HCT116 (cell line): ENCODE data around the gene SUFU. TPM values are rescaled to one million over a fixed set of nuclear protein-coding genes. Genes with fewer than 3 reads are reported as not detected.

Source experiments
- ATAC-seq: fragments of 200-7000 bp; cut with Tn5 transposase; 2 replicates; pipeline ENCODE4 v1.9.1; 2020; ENCODE audit warnings: mild to moderate bottlenecking, moderate library complexity
- BruUV-seq: library from RNA; stranded (reverse); fragments of 400-500 nt; replicated peaks from 2 replicates; lab custom pipeline; 2021; lab: Mats Ljungman, UMichigan
- CTCF ChIA-PET: fragments of 300-600 bp; sonication (Branson Sonifier 250); formaldehyde crosslinking; loops from one replicate; lab custom pipeline; 2021; ENCODE audit warnings: antibody characterized with exemption; lab: Charles Lee
- POLR2A ChIA-PET: fragments of 300-600, 350-600 bp; sonication (Branson Sonifier 250); formaldehyde crosslinking; loops from one replicate; lab custom pipeline; 2021; ENCODE audit warnings: antibody characterized with exemption; lab: Charles Lee
- RAD21 ChIA-PET, 2 experiments: fragments of 300-600 bp; sonication (Branson Sonifier 250); formaldehyde crosslinking; loops; one replicate each; lab custom pipeline; 2023; ENCODE audit warnings: low total read pairs in 2 of 2; ENCODE audit not compliant: uncharacterized antibody in 2 of 2, unreplicated experiment in 2 of 2, low non-redundant PET in 1 of 2; lab: Charles Lee
- DNase-seq: peaks from one replicate; pipeline ENCODE4 v3.0.0-alpha.2; 2010; ENCODE audit warnings: low read depth, low spot score
- H2AFZ ChIP-seq: fragments of 200-600 bp; shearing (Covaris generic), sonication (generic); 2 replicates; pipeline ENCODE4 v1.6.1; 2017; ENCODE audit warnings: low read depth, mixed run types, mixed read lengths, antibody characterized with exemption, low read length; ENCODE audit not compliant: poor library complexity, severe bottlenecking
- H3K27ac ChIP-seq: 2 replicates; pipeline ENCODE4 v1.5.1; 2012; ENCODE audit warnings: low read depth, low read length
- H3K27me3 ChIP-seq: fragments of 200-600 bp; sonication (generic); 2 replicates; pipeline ENCODE4 v1.6.1; 2016; ENCODE audit warnings: mixed run types, low read length, mixed read lengths; ENCODE audit not compliant: insufficient read depth
- H3K36me3 ChIP-seq, 2 experiments: fragments of 200-500 bp in 1 of 2; fragments of 200-600 bp in 1 of 2; sonication (Bioruptor generic) in 1 of 2; sonication (generic) in 1 of 2; 2 replicates each; pipeline versions ENCODE4 v1.5.1 to v1.6.1; 2014 to 2016; ENCODE audit warnings: low read length in 2 of 2, inconsistent platforms in 1 of 2, mixed read lengths in 1 of 2, mixed run types in 1 of 2; ENCODE audit not compliant: insufficient read depth in 2 of 2, control insufficient read depth in 1 of 2
- H3K4me1 ChIP-seq, 2 experiments: fragments of 200-600 bp in 1 of 2; sonication (generic) in 1 of 2; 2 replicates each; pipeline versions ENCODE4 v1.5.1 to v1.6.1; 2012 to 2017; ENCODE audit warnings: low read length in 2 of 2, inconsistent platforms in 1 of 2, mild to moderate bottlenecking in 1 of 2, mixed read lengths in 1 of 2, mixed run types in 1 of 2, moderate library complexity in 1 of 2; ENCODE audit not compliant: insufficient read depth in 2 of 2, control insufficient read depth in 1 of 2
- H3K4me2 ChIP-seq: fragments of 200-600 bp; sonication (generic); 2 replicates; pipeline ENCODE4 v1.6.1; 2017; ENCODE audit warnings: mixed run types, low read length, mixed read lengths
- H3K4me3 ChIP-seq, 2 experiments: fragments of 200-600 bp in 1 of 2; sonication (generic) in 1 of 2; replicated peaks in 1 of 2; 2 replicates each; pipeline ENCODE4 v1.5.1; 2011 to 2016; ENCODE audit warnings: low read length in 2 of 2, control low read depth in 1 of 2, low read depth in 1 of 2, mild to moderate bottlenecking in 1 of 2, mixed read lengths in 1 of 2, mixed run types in 1 of 2
- H3K79me2 ChIP-seq: fragments of 200-600 bp; sonication (generic); 2 replicates; pipeline ENCODE4 v1.6.1; 2017; ENCODE audit warnings: mild to moderate bottlenecking, mixed run types, low read length, moderate library complexity, mixed read lengths; ENCODE audit not compliant: insufficient read depth
- H3K9ac ChIP-seq: fragments of 200-600 bp; sonication (generic); 2 replicates; pipeline ENCODE4 v1.6.1; 2016; ENCODE audit warnings: low read length, mixed read lengths
- H3K9me2 ChIP-seq: fragments of 200-600 bp; sonication (generic), shearing (Covaris generic); 2 replicates; pipeline ENCODE4 v1.6.1; 2017; ENCODE audit warnings: mixed run types, mild to moderate bottlenecking, moderate library complexity; ENCODE audit not compliant: insufficient read depth
- H3K9me3 ChIP-seq, 2 experiments: fragments of 200-500 bp in 1 of 2; fragments of 200-600 bp in 1 of 2; sonication (Bioruptor generic) in 1 of 2; sonication (generic) in 1 of 2; 2 replicates each; pipeline ENCODE4 v1.6.1; 2014 to 2017; ENCODE audit warnings: low read length in 2 of 2, mixed read lengths in 2 of 2, inconsistent platforms in 1 of 2, low read depth in 1 of 2, mild to moderate bottlenecking in 1 of 2, mixed run types in 1 of 2, moderate library complexity in 1 of 2; ENCODE audit not compliant: control insufficient read depth in 1 of 2, insufficient read depth in 1 of 2
- H4K20me1 ChIP-seq: fragments of 200-600 bp; sonication (generic), shearing (Covaris generic); 2 replicates; pipeline ENCODE4 v1.6.1; 2017; ENCODE audit warnings: mixed run types, mild to moderate bottlenecking, moderate library complexity; ENCODE audit not compliant: insufficient read depth
- ELF1 ChIP-seq: IDR thresholded peaks from 2 replicates; pipeline ENCODE4 v1.6.1; 2012; ENCODE audit warnings: low read depth, borderline replicate concordance
- EZH2 ChIP-seq: fragments of 200-600 bp; sonication (generic); IDR thresholded peaks from 2 replicates; pipeline ENCODE4 v1.6.1; 2017; ENCODE audit warnings: antibody characterized with exemption, mixed run types
- EZH2phosphoT487 ChIP-seq: fragments of 200-600 bp; IDR thresholded peaks from 2 replicates; pipeline ENCODE4 v1.6.1; 2018; ENCODE audit warnings: antibody characterized with exemption, borderline replicate concordance
- FOSL1 ChIP-seq: IDR thresholded peaks from 2 replicates; pipeline ENCODE4 v1.6.1; 2012; ENCODE audit warnings: low read depth
- POLR2AphosphoS5 ChIP-seq: IDR thresholded peaks from 2 replicates; pipeline ENCODE4 v1.6.1; 2011; ENCODE audit warnings: mild to moderate bottlenecking, low read depth, low read length, moderate library complexity
- RAD21 ChIP-seq: IDR thresholded peaks from 2 replicates; pipeline ENCODE4 v1.6.1; 2012; ENCODE audit warnings: low read depth, mild to moderate bottlenecking
- SIN3A ChIP-seq: IDR thresholded peaks from 2 replicates; pipeline ENCODE4 v1.6.1; 2012; ENCODE audit warnings: low read depth
- SP1 ChIP-seq: IDR thresholded peaks from 2 replicates; pipeline ENCODE4 v1.6.1; 2012; ENCODE audit warnings: low read depth
- SRF ChIP-seq: IDR thresholded peaks from 2 replicates; pipeline ENCODE4 v1.6.1; 2012; ENCODE audit warnings: low read depth
- TCF7L2 ChIP-seq: IDR thresholded peaks from 2 replicates; pipeline ENCODE4 v1.7.0; 2011; ENCODE audit warnings: borderline replicate concordance, inconsistent platforms; ENCODE audit not compliant: insufficient read depth, insufficient read length; ENCODE audit errors: extremely low read depth
- YY1 ChIP-seq: IDR thresholded peaks from 2 replicates; pipeline ENCODE4 v1.6.1; 2011; ENCODE audit warnings: low read length, low read depth, moderate library complexity, mild to moderate bottlenecking; ENCODE audit not compliant: insufficient replicate concordance; ENCODE audit errors: extremely low read depth
- ZBTB33 ChIP-seq: IDR thresholded peaks from 2 replicates; pipeline ENCODE4 v1.6.1; 2011; ENCODE audit warnings: mild to moderate bottlenecking, low read length, moderate library complexity; ENCODE audit not compliant: insufficient replicate concordance; ENCODE audit errors: extremely low read depth
- ZFX ChIP-seq: fragments of 450-650 bp; IDR thresholded peaks from 2 replicates; pipeline ENCODE4 v1.6.1; 2017
- intact Hi-C: fragments of 100-400 bp; cut with micrococcal nuclease; formaldehyde crosslinking; loops from 2 replicates; pipeline ENCODE4 v1.10.0; 2022
- total RNA-seq: library from RNA; stranded (reverse); gene quantifications from one replicate; pipeline ENCODE4 v1.2.1, GENCODE V29; 2021; ENCODE audit not compliant: unreplicated experiment
- TF ChIP-seq, protein P1 (sequence below): IDR thresholded peaks from 2 replicates; pipeline ENCODE4 v1.6.1; 2012

Gene SUFU
- total RNA-seq, 1 experiment from 2014 or later = 18.8 TPM

DNA sequence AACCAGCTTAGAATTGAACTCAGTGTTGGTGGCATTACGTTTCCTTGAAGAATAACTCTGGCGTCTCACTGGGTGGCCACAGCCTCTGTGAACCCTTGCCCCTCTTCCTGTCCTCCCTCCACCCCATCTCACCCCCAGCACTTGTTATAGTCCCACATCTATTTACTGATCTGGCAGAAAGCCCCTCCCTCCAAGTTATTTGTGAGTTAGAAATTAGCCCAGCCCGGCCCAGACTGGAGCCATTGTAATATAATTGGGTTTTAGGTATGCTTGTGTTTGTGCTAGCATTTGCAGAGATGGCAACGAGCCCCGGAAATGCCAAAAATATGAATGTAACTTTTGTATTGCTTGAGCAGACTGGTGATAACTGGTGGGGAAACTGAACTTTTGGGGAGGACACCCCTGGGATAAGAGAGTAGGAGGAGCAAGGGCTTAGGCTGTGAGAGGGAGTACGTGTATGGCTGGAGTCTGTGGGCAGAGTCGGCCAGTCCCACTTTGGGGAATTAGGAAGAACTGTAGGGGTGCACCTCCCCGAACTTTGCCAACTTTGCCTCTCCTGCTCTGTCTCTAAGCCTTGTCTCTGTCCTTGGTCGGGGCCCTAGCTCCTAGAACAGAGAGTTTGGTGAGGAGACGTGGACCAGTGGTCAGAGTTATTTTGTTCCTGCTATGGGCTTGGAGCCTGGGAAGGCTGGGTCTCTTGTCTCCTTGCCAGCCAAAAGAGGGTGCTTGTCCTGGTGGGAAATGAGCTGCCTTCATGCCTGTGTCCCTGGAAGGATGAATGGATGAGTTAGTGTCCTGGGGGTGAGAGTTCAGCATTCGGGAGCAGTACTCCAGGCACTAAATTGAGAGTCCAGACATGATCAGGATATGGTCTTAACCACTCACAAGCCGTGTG is 121.2 kb downstream of the SUFU start:
- no TSS peak for BruUV-seq
- H3K4me3 ChIP-seq = no peak overlapping the region
- H3K79me2 ChIP-seq = no peaks in the 10 kb centered on the region
- H3K4me1 ChIP-seq = peaks cover 32 to 39% of the 10 kb centered on the region in 2 experiments
- ChIA-PET POLR2A (no interaction called here), CTCF (interaction anchor here (0.6 to 2.2 kb wide), 2 partner anchors 10 to 1615 kb away, joined by 3 to 8 read pairs; no protein-coding TSS in a partner anchor), RAD21 (no interaction called here)
- no peaks in the 10 kb centered on the region for H3K9me3 ChIP-seq
- no peaks in the 10 kb centered on the region for H4K20me1 ChIP-seq
- no peak for TF ChIP-seq EZH2
- no peak for TF ChIP-seq POLR2AphosphoS5
- no peak for TF ChIP-seq SP1
- TF ChIP-seq, protein P1, sequence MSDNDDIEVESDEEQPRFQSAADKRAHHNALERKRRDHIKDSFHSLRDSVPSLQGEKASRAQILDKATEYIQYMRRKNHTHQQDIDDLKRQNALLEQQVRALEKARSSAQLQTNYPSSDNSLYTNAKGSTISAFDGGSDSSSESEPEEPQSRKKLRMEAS = no peak
- no peak for TF ChIP-seq SRF
- no peak overlapping the region for H2AFZ ChIP-seq
- intact Hi-C loops = no loop called here
- no peak for ATAC-seq
- H3K36me3 ChIP-seq = no peaks in the 10 kb centered on the region
- no peak for DNase-seq
- no peak overlapping the region for H3K27ac ChIP-seq
- H3K9me2 ChIP-seq = no peaks in the 10 kb centered on the region
- H3K4me2 ChIP-seq = no peak overlapping the region
- H3K9ac ChIP-seq = no peak overlapping the region
- no peaks in the 10 kb centered on the region for H3K27me3 ChIP-seq

GRCh38 chr10:102626026-102626685 is 122.4 kb downstream of the SUFU start:
- Histone ChIP-seq H3K79me2 (no peaks in the 10 kb centered on the region), H3K4me3 (no peak overlapping the region), H3K27me3 (no peaks in the 10 kb centered on the region), H3K9me2 (no peaks in the 10 kb centered on the region), H3K27ac (no peak overlapping the region), H3K9me3 (no peaks in the 10 kb centered on the region), H3K4me2 (no peak overlapping the region), H3K36me3 (no peaks in the 10 kb centered on the region), H2AFZ (no peak overlapping the region), H4K20me1 (no peaks in the 10 kb centered on the region), H3K9ac (no peak overlapping the region), H3K4me1 (peaks cover 41 to 51% of the 10 kb centered on the region in 2 experiments)
- ATAC-seq = no peak
- POLR2A ChIA-PET = interaction anchor here (1.0 kb wide), 1 partner anchor 16 kb away, joined by 7 read pairs; no protein-coding TSS in a partner anchor
- RAD21 ChIA-PET = no interaction called here
- TF ChIP-seq RAD21 (no peak), TCF7L2 (no peak), YY1 (no peak), EZH2phosphoT487 (no peak), ZFX (no peak), EZH2 (no peak), POLR2AphosphoS5 (no peak), ZBTB33 (no peak), ELF1 (no peak), SIN3A (no peak), FOSL1 (no peak), SP1 (no peak)
- TF ChIP-seq, protein P1 = no peak
- no TSS peak for BruUV-seq
- CTCF ChIA-PET = interaction anchor here (0.6 to 2.2 kb wide), 2 partner anchors 11 to 1616 kb away, joined by 3 to 8 read pairs; no protein-coding TSS in a partner anchor
- intact Hi-C loops = no loop called here
- no peak for DNase-seq
